ENCODE data around the gene MLLT10.

DNA sequence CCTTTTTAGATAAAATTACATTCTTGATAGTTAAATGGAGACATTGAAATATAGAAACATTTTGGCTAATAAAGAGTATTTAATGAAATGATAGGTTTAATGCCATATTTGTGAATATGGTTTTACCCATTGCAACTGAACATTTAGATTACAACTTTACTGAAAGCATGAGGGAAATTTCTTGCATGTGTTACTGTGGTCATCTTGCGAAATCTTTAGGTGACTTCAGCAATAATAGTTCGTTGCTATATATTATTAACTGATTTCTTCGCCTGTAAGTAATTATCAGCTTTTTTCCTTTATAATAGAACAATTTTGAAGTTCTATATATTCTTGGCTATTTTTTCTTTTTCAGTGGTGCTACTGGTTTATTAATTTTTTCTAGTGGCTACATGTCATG lies 83.2 kb downstream of the MLLT10 start:
- TF ChIP-seq, protein P1, sequence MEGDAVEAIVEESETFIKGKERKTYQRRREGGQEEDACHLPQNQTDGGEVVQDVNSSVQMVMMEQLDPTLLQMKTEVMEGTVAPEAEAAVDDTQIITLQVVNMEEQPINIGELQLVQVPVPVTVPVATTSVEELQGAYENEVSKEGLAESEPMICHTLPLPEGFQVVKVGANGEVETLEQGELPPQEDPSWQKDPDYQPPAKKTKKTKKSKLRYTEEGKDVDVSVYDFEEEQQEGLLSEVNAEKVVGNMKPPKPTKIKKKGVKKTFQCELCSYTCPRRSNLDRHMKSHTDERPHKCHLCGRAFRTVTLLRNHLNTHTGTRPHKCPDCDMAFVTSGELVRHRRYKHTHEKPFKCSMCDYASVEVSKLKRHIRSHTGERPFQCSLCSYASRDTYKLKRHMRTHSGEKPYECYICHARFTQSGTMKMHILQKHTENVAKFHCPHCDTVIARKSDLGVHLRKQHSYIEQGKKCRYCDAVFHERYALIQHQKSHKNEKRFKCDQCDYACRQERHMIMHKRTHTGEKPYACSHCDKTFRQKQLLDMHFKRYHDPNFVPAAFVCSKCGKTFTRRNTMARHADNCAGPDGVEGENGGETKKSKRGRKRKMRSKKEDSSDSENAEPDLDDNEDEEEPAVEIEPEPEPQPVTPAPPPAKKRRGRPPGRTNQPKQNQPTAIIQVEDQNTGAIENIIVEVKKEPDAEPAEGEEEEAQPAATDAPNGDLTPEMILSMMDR (IDR thresholded peaks at IDR 0.05), result no peak
- TF ChIP-seq EZH2 (IDR thresholded peaks at IDR 0.05), result no peak

Data from neural progenitor cell (in vitro differentiated cells).